ENCODE results near the gene FMNL2. TPM values are rescaled to one million over a fixed set of nuclear protein-coding genes. Genes with fewer than 3 reads are reported as not detected.

The FMNL2 gene
- total RNA-seq, 2 experiments from 2014 or later = 2.5 to 2.7 TPM

DNA sequence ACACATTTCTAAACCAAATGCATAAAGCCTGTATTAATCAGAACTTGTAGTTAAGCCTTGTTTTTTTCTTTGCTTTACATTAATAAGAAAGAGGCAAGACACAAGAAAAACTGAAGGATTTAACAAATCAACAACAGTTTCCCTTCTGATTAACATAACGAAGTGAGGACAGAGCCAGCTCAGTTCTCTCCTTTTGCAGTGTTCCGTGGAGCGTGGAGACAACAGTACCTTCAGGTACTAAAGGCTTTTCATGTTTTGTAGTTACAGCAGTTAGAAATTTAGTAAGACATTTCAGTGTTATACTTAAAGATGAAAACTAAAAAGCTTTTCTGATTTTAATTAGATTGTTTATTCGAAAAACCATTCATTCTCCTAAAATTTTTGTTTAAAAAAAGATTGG lies 115.2 kb downstream of the FMNL2 start:
- intact Hi-C loops (cut with micrococcal nuclease) = no loop called here
- CTCF ChIA-PET = interaction anchor here (0.6 kb wide), 1 partner anchor 265 kb away, joined by 4 read pairs; no protein-coding TSS in a partner anchor
- Mint-ChIP-seq H3K9me3 (no peaks in the 10 kb centered on the region), H3K4me1 (ENCODE audit: low read depth) (peaks cover 17% of the 10 kb centered on the region), H3K4me3 (no peak overlapping the region), H3K36me3 (ENCODE audit: low read depth) (no peaks in the 10 kb centered on the region), H3K27ac (no peak overlapping the region), H3K27me3 (ENCODE audit: low read depth) (peaks cover 19% of the 10 kb centered on the region)
- DNase-seq = no peak

DNA sequence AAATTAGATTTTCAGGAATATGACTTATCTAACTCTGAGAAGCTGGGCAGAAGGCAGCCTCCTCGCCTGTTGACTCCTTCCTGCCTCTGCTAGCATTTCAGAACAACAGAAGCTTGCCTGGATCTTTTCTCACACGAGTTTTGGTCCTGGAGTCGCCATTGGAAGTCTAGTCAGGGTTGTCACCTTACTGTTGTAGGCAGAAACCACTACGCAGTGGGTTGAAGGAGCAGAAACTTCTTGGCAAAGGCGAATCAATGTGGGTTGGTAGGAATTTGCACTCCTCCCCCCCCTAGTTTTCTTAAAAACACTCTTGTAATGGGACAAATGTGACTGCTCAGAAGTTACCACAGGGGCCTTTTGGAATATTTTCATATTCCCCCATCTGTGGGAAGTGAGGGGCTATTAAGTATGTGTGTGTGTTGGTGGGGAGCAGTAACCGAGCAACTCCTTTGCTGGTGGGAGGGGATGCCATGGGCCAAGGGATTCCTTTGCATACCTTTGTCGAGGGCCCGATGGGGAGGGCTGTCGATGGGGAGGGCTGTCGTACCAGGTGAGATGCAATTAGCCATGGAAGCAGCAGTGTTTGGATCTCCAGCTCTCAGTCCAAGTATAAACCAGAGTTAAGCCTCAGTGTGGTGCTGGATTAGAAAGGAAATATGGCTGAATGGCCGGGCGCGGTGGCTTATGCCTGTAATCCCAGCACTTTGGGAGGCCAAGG lies 117.4 kb downstream of the FMNL2 start:
- Mint-ChIP-seq H3K27ac (no peak overlapping the region), H3K4me3 (no peak overlapping the region), H3K27me3 (ENCODE audit: low read depth) (peaks cover 19% of the 10 kb centered on the region), H3K9me3 (no peaks in the 10 kb centered on the region), H3K36me3 (ENCODE audit: low read depth) (no peaks in the 10 kb centered on the region), H3K4me1 (ENCODE audit: low read depth) (peaks cover 3% of the 10 kb centered on the region)
- no peak for DNase-seq
- intact Hi-C loops (cut with micrococcal nuclease) = no loop called here
- CTCF ChIA-PET = no interaction called here

DNA sequence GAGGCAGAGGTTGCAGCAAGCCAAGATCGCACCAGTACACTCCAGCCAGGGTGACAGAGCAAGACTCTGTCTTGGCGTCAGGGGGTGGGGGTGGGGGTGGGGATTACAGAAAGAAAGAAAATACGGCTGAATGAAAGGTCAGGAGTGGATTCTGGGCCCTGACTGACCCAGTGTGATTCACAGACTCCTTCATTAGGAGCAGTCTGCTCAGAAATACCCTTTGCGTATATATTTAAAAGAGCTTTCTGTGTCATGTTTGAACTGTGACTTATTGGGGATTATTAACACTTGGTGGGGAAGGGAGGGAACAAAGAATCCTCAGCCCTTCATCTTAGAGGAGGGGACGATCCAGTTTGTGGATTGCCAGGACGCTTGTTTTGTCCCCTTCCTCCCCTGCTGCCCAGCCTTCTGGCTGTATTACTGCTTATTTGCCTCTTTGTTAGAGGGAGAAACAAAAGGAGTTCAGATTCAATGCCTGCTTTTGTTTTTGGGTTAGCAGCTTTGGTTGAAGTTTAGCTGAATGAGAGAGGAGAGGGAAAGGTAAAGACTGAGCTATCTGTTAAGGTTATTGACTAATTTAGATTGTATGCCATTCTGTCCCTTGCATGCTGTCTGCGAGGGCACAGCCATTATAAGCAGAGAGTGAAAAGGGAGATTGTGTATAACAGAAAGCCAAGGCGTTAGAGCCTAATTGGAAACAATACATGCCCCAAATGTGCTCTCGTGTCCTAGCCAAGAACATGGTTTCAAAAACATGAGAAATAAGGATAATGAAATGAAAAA lies 118.3 kb downstream of the FMNL2 start:
- Mint-ChIP-seq H3K36me3 (ENCODE audit: low read depth) (no peaks in the 10 kb centered on the region), H3K9me3 (no peaks in the 10 kb centered on the region), H3K27ac (no peak overlapping the region), H3K4me1 (ENCODE audit: low read depth) (no peaks in the 10 kb centered on the region), H3K27me3 (ENCODE audit: low read depth) (peaks cover 20% of the 10 kb centered on the region), H3K4me3 (no peak overlapping the region)
- CTCF ChIA-PET = no interaction called here
- intact Hi-C loops (cut with micrococcal nuclease) = no loop called here
- DNase-seq = no peak

DNA sequence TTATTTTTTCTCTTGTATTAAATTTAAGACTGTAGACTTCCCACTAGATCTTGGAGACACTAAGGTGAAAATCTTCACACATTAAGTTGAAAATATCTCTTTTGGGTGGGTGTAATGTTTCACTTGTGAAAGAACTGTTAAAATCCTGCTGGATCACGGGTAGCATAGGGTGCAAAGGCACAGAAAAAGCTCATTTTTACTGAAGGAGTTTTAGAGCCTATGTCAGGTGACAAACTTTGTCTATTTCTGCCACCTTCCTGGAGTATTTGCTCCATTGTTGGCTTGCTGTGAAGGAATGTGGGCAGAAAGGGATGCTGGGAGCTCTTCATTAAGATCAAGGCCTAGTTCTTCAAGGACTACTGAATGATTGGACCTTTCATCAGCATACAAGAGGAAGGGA lies 119.4 kb downstream of the FMNL2 start:
- no peak overlapping the region for H3K27ac Mint-ChIP-seq
- H3K4me3 Mint-ChIP-seq = no peak overlapping the region
- CTCF ChIA-PET = interaction anchor here (0.5 kb wide), 1 partner anchor 208 kb away, joined by 3 read pairs; no protein-coding TSS in a partner anchor
- intact Hi-C loops (cut with micrococcal nuclease) = no loop called here
- no peaks in the 10 kb centered on the region for H3K4me1 Mint-ChIP-seq (ENCODE audit: low read depth)
- peaks cover 16% of the 10 kb centered on the region for H3K27me3 Mint-ChIP-seq (ENCODE audit: low read depth)
- no peak for DNase-seq
- no peaks in the 10 kb centered on the region for H3K36me3 Mint-ChIP-seq (ENCODE audit: low read depth)
- no peaks in the 10 kb centered on the region for H3K9me3 Mint-ChIP-seq

DNA sequence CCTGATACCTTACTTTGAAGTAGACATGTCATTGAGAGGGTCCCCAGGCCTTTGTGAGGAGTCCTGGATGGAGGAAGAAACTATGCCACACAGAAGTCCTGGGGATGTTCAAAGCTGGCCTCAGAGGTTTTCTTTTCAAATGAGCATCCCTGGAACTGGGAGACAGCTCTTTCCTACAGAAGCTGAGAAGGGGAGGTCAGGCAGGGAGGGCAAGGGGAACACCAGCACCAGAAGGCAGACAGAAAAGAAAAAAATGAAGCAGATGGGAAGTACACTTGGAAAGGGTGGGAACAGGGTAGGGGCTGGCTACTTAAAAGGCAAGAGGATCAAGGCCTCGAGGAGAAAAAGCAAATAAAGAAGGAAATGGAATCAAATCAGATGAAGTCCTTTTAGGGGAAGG lies 120.0 kb downstream of the FMNL2 start:
- no peak for DNase-seq
- H3K36me3 Mint-ChIP-seq (ENCODE audit: low read depth) = no peaks in the 10 kb centered on the region
- peaks cover 16% of the 10 kb centered on the region for H3K27me3 Mint-ChIP-seq (ENCODE audit: low read depth)
- H3K4me3 Mint-ChIP-seq = no peak overlapping the region
- no peak overlapping the region for H3K27ac Mint-ChIP-seq
- H3K4me1 Mint-ChIP-seq (ENCODE audit: low read depth) = no peaks in the 10 kb centered on the region
- H3K9me3 Mint-ChIP-seq = no peaks in the 10 kb centered on the region
- CTCF ChIA-PET = no interaction called here
- intact Hi-C loops (cut with micrococcal nuclease) = no loop called here

DNA sequence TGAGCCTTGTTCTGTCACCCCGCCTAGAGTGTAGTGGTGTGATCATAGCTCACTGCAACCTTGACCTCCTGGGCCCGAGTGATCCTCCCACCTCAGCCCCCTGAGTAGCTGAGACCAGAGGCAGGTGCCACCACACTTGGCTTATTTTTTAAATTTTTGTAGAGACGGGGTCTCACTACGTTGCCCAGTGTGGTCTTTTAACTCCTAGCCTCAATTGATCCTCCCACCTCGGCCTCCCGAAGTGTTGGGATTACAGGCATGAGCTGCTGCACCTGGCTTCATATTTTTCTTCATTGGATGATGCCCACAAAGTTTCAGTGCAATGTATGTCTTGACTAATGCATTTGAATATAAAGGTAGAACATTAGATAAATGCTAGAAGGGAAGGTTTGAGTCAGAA lies 120.8 kb downstream of the FMNL2 start:
- Mint-ChIP-seq H3K4me3 (no peak overlapping the region), H3K27me3 (ENCODE audit: low read depth) (peaks cover 14% of the 10 kb centered on the region), H3K9me3 (no peaks in the 10 kb centered on the region), H3K27ac (no peak overlapping the region), H3K36me3 (ENCODE audit: low read depth) (no peaks in the 10 kb centered on the region), H3K4me1 (ENCODE audit: low read depth) (no peaks in the 10 kb centered on the region)
- CTCF ChIA-PET = no interaction called here
- DNase-seq = no peak
- intact Hi-C loops (cut with micrococcal nuclease) = no loop called here

DNA sequence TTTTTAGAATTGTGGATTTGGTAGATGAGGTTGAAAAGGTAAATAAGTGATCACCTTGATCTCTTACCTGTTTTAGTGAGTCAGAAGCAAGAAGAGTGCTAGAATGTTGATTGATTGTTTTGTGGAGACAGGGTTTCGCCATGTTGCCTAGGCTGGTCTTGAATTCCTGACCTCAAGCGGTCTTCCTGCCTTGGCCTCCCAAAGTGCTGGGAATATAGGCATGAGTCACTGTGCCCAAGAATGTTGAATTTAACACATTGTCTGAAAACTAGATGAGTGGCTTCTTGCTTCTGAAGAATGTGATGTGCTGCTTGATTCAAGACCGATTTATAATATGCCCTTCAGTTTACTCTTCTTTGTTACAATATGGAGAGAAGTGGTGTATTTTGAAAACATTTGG lies 121.3 kb downstream of the FMNL2 start:
- H3K36me3 Mint-ChIP-seq (ENCODE audit: low read depth) = no peaks in the 10 kb centered on the region
- H3K27me3 Mint-ChIP-seq (ENCODE audit: low read depth) = peaks cover 14% of the 10 kb centered on the region
- H3K4me1 Mint-ChIP-seq (ENCODE audit: low read depth) = no peaks in the 10 kb centered on the region
- intact Hi-C loops (cut with micrococcal nuclease) = no loop called here
- DNase-seq = no peak
- CTCF ChIA-PET = no interaction called here
- no peaks in the 10 kb centered on the region for H3K9me3 Mint-ChIP-seq
- H3K4me3 Mint-ChIP-seq = no peak overlapping the region
- no peak overlapping the region for H3K27ac Mint-ChIP-seq

DNA sequence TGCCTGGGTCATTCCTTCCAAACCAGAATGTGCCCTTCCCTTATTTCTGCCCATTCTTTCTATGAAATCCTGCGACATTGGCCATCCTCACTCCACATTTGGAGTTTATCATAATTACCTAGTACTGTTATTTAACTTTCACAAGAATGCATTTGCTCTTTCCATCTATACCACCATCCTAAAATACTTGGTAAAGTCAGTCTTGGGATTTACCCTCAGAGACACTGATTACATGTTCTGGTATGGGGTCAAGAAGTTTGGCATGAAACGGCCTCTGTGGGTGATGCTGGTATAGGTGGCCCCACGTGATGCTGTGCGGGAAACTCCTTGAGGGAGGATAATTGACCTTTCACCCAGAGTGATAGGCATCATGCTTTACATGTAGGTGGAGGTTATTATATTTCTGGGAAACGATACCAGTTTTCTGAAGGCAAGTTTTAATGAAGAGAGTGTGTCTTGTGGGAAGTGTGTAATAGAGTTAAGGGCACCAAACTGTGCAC lies 123.5 kb downstream of the FMNL2 start:
- intact Hi-C loops (cut with micrococcal nuclease) = no loop called here
- CTCF ChIA-PET = no interaction called here

DNA sequence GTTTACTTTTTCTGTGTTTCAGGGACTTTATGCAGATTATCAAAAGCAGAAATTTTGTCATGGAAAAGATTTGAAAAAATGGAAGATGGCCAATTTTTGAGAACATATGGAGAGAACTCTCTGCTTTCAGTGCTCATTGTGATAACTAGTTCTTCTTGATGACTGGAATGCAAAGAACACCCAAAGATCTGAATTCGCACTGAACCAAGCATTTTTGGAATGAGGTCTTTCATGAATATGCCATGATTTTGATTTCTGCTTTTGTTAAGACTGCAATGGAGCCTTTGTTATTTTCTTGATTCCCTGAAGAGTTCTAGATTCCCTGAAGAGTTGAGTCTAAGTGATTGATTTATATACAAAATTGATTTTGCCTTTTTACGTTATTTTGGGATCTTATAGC lies 124.1 kb downstream of the FMNL2 start:
- Mint-ChIP-seq H3K27ac (no peak overlapping the region), H3K36me3 (ENCODE audit: low read depth) (no peaks in the 10 kb centered on the region), H3K27me3 (ENCODE audit: low read depth) (peaks cover 15% of the 10 kb centered on the region), H3K4me1 (ENCODE audit: low read depth) (no peaks in the 10 kb centered on the region), H3K9me3 (no peaks in the 10 kb centered on the region), H3K4me3 (no peak overlapping the region)
- no peak for DNase-seq
- intact Hi-C loops (cut with micrococcal nuclease) = no loop called here
- CTCF ChIA-PET = interaction anchor here (0.9 kb wide), 1 partner anchor 177 kb away, joined by 3 read pairs; no protein-coding TSS in a partner anchor

More for the DNA sequence above, 123.5 kb downstream of the FMNL2 start:
- no peaks in the 10 kb centered on the region for H3K9me3 Mint-ChIP-seq
- H3K36me3 Mint-ChIP-seq (ENCODE audit: low read depth) = no peaks in the 10 kb centered on the region
- no peak overlapping the region for H3K4me3 Mint-ChIP-seq
- DNase-seq = no peak
- H3K4me1 Mint-ChIP-seq (ENCODE audit: low read depth) = no peaks in the 10 kb centered on the region
- peaks cover 14% of the 10 kb centered on the region for H3K27me3 Mint-ChIP-seq (ENCODE audit: low read depth)
- no peak overlapping the region for H3K27ac Mint-ChIP-seq

DNA sequence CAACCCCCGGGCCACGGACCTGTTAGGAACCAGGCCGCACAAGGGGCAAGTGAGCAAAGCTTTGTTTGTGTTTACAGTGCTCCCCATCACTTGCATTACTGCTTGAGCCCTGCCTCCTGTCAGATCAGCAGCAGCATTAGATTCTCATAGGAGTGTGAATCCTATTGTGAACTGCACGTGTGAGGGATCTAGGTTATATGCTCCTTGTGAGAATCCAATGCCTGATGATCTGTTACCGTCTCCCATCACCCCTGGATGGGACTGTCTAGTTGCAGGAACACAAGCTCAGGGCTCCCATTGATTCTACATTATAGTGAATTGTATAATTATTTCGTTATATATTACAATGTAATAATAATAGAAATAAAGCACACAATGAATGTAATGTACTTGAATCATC lies 125.6 kb downstream of the FMNL2 start:
- intact Hi-C loops (cut with micrococcal nuclease) = no loop called here
- CTCF ChIA-PET = no interaction called here
- H3K4me3 Mint-ChIP-seq = no peak overlapping the region
- DNase-seq = no peak
- peaks cover 22% of the 10 kb centered on the region for H3K27me3 Mint-ChIP-seq (ENCODE audit: low read depth)
- H3K4me1 Mint-ChIP-seq (ENCODE audit: low read depth) = no peaks in the 10 kb centered on the region
- no peaks in the 10 kb centered on the region for H3K9me3 Mint-ChIP-seq
- H3K27ac Mint-ChIP-seq = no peak overlapping the region
- H3K36me3 Mint-ChIP-seq (ENCODE audit: low read depth) = no peaks in the 10 kb centered on the region

DNA sequence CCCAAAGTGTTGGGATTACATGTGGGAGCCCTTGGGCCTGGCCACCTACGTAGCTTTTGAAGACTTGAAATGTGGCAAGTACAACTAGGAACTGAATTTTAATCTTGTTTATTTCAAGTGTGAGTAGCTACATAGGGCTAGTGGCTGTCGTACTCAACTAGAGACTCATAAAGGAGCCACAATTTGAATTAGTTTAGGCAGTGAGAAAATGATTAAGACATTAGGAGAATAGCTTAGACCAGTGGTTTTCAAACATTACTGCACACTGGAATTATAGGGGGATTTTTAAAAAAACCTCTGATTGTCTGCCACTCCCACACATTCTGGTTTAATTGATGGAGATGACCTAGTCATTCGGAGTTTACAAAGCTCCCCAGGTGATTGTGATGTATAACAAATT lies 127.1 kb downstream of the FMNL2 start:
- Mint-ChIP-seq H3K4me1 (ENCODE audit: low read depth) (no peaks in the 10 kb centered on the region), H3K27me3 (ENCODE audit: low read depth) (peaks cover 26% of the 10 kb centered on the region), H3K36me3 (ENCODE audit: low read depth) (no peaks in the 10 kb centered on the region), H3K9me3 (no peaks in the 10 kb centered on the region), H3K4me3 (no peak overlapping the region), H3K27ac (no peak overlapping the region)
- CTCF ChIA-PET = interaction anchor here (0.6 to 1.4 kb wide), 2 partner anchors 13 to 277 kb away, joined by 3 to 4 read pairs; no protein-coding TSS in a partner anchor
- no peak for DNase-seq
- intact Hi-C loops (cut with micrococcal nuclease) = no loop called here

DNA sequence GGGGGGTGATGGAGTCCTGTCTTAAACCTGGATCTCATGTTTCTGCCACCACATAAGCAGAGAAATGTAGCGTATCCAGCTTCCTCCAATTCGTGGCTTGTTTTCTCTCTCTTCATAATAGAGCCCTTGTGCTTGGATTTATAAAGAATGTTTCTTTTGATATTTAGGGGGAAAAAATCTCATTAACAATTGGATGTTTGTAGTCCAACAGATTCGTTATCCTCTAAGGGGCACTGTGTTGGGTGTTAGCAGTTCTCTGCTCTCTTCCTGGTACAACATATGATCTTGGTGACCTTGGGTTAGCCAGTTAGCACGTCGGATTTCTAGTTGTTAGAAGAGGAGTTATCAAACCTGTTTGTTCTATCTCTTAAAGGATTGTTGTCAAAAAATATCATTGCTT lies 127.8 kb downstream of the FMNL2 start:
- Mint-ChIP-seq H3K4me1 (ENCODE audit: low read depth) (no peaks in the 10 kb centered on the region), H3K4me3 (no peak overlapping the region), H3K36me3 (ENCODE audit: low read depth) (no peaks in the 10 kb centered on the region), H3K27ac (no peak overlapping the region), H3K27me3 (ENCODE audit: low read depth) (peaks cover 26% of the 10 kb centered on the region), H3K9me3 (no peaks in the 10 kb centered on the region)
- intact Hi-C loops (cut with micrococcal nuclease) = no loop called here
- no peak for DNase-seq
- CTCF ChIA-PET = no interaction called here

Data from activated naive CD4-positive, alpha-beta T cell treated with anti-CD3 and anti-CD28 coated beads for 36 hours (primary cell).